SK-N-SH (cell line): ENCODE data around the gene ERAL1. TPM values are rescaled to one million over a fixed set of nuclear protein-coding genes. Genes with fewer than 3 reads are reported as not detected.

Experiments
- CTCF ChIA-PET: fragments of 300-600, 350-600 bp; formaldehyde crosslinking; extraction: SDS; loops from one replicate; lab custom pipeline; 2021; lab: Yijun Ruan, JAX
- POLR2A ChIA-PET: fragments of 350-600 bp; sonication (Branson Sonifier 250); formaldehyde crosslinking; extraction: SDS; loops from one replicate; lab custom pipeline; 2020; ENCODE audit warnings: antibody characterized with exemption, inconsistent platforms; lab: Yijun Ruan, JAX
- DNase-seq: peaks from one replicate; pipeline ENCODE4 v3.0.0; 2012
- H2AFZ ChIP-seq: fragments of 200-600 bp; sonication (generic); 2 replicates; pipeline ENCODE4 v1.8.1; 2016; ENCODE audit warnings: antibody characterized with exemption, mild to moderate bottlenecking, low read depth
- H3F3A ChIP-seq: fragments of 200-600 bp; sonication (generic); replicated peaks from 2 replicates; pipeline ENCODE3; 2016; ENCODE audit warnings: antibody characterized with exemption, mild to moderate bottlenecking; ENCODE audit not compliant: insufficient read depth
- H3K27ac ChIP-seq, 2 experiments: fragments of 200-500 bp in 1 of 2; fragments of 200-600 bp in 1 of 2; sonication (Bioruptor generic) in 1 of 2; sonication (generic), shearing (Covaris generic) in 1 of 2; 2 replicates each; pipeline versions ENCODE4 v1.5.1 to v1.6.1; 2014 to 2016; ENCODE audit warnings: low read depth in 2 of 2, inconsistent platforms in 1 of 2, low read length in 1 of 2, mild to moderate bottlenecking in 1 of 2, mixed read lengths in 1 of 2
- H3K27me3 ChIP-seq: fragments of 200-600 bp; sonication (generic), shearing (Covaris generic); 2 replicates; pipeline ENCODE4 v1.6.1; 2016; ENCODE audit warnings: mixed run types; ENCODE audit not compliant: insufficient read depth
- H3K36me3 ChIP-seq, 2 experiments: fragments of 200-500 bp in 1 of 2; fragments of 200-600 bp in 1 of 2; sonication (Bioruptor generic) in 1 of 2; sonication (generic) in 1 of 2; replicated peaks in 1 of 2; 2 replicates each; pipeline versions ENCODE3 to v1.5.1; 2014 to 2016; ENCODE audit warnings: low read length in 1 of 2, mild to moderate bottlenecking in 1 of 2; ENCODE audit not compliant: insufficient read depth in 2 of 2, control insufficient read depth in 1 of 2
- H3K4me1 ChIP-seq, 2 experiments: fragments of 200-500 bp in 1 of 2; fragments of 200-600 bp in 1 of 2; sonication (Bioruptor generic) in 1 of 2; sonication (generic), shearing (Covaris generic) in 1 of 2; 2 replicates each; pipeline versions ENCODE4 v1.5.1 to v1.6.1; 2014 to 2016; ENCODE audit warnings: low read depth in 1 of 2, low read length in 1 of 2, mixed run types in 1 of 2; ENCODE audit not compliant: insufficient read depth in 2 of 2, control insufficient read depth in 1 of 2
- H3K4me2 ChIP-seq: fragments of 200-600 bp; sonication (generic), shearing (Covaris generic); 2 replicates; pipeline ENCODE4 v1.6.1; 2017; ENCODE audit warnings: mixed run types
- H3K4me3 ChIP-seq, 2 experiments: fragments of 200-500 bp in 1 of 2; fragments of 200-600 bp in 1 of 2; sonication (Bioruptor generic) in 1 of 2; sonication (generic), shearing (Covaris generic) in 1 of 2; 2 replicates each; pipeline versions ENCODE4 v1.5.1 to v1.8.1; 2014 to 2016; ENCODE audit warnings: low read depth in 2 of 2, inconsistent platforms in 1 of 2, low read length in 1 of 2, mild to moderate bottlenecking in 1 of 2, mixed read lengths in 1 of 2, moderate library complexity in 1 of 2
- H3K79me2 ChIP-seq: fragments of 200-600 bp; sonication (generic); 2 replicates; pipeline ENCODE4 v1.8.1; 2017; ENCODE audit warnings: mild to moderate bottlenecking; ENCODE audit not compliant: insufficient read depth
- H3K9ac ChIP-seq: fragments of 200-600 bp; sonication (generic); 2 replicates; pipeline ENCODE4 v1.6.1; 2017; ENCODE audit warnings: mixed run types
- H3K9me2 ChIP-seq: fragments of 200-600 bp; sonication (generic); 2 replicates; pipeline ENCODE4 v1.6.1; 2017; ENCODE audit warnings: mixed run types
- H3K9me3 ChIP-seq: fragments of 200-600 bp; sonication (generic); 2 replicates; pipeline ENCODE4 v1.6.1; 2017; ENCODE audit warnings: mixed run types, mild to moderate bottlenecking, moderate library complexity
- H4K20me1 ChIP-seq: fragments of 200-600 bp; sonication (generic); 2 replicates; pipeline ENCODE4 v1.6.1; 2017; ENCODE audit warnings: mild to moderate bottlenecking, mixed run types; ENCODE audit not compliant: insufficient read depth
- CTCF ChIP-seq: fragments of 200-600 bp; sonication (generic); IDR thresholded peaks from 2 replicates; pipeline ENCODE4 v1.6.1; 2017; ENCODE audit warnings: antibody characterized with exemption, mild to moderate bottlenecking, moderate library complexity
- EP300 ChIP-seq, 2 experiments: IDR thresholded peaks; 2 replicates each; pipeline versions ENCODE4 v1.4.0 to v1.6.1; 2012; ENCODE audit warnings: borderline replicate concordance in 1 of 2, low read depth in 1 of 2, low read length in 1 of 2
- GABPA ChIP-seq: IDR thresholded peaks from 2 replicates; pipeline ENCODE4 v1.4.0; 2012; ENCODE audit warnings: low read depth, mild to moderate bottlenecking
- MAX ChIP-seq: IDR thresholded peaks from 2 replicates; pipeline ENCODE4 v1.4.0; 2012; ENCODE audit warnings: low read depth
- MEF2A ChIP-seq: IDR thresholded peaks from 2 replicates; pipeline ENCODE4 v1.4.0; 2012; ENCODE audit warnings: low read depth, borderline replicate concordance
- MXI1 ChIP-seq: IDR thresholded peaks from 2 replicates; pipeline ENCODE4 v1.6.1; 2012; ENCODE audit warnings: mild to moderate bottlenecking, low read depth, low read length, improper control_type of control experiment
- NFIC ChIP-seq: IDR thresholded peaks from 2 replicates; pipeline ENCODE4 v1.4.0; 2012; ENCODE audit warnings: borderline replicate concordance
- POLR2AphosphoS5 ChIP-seq: IDR thresholded peaks from 2 replicates; pipeline ENCODE4 v1.6.1; 2012; ENCODE audit warnings: low read depth, low read length
- RAD21 ChIP-seq: IDR thresholded peaks from 2 replicates; pipeline ENCODE4 v1.6.1; 2012; ENCODE audit warnings: mild to moderate bottlenecking, low read length
- YY1 ChIP-seq: IDR thresholded peaks from 2 replicates; pipeline ENCODE4 v1.4.0; 2012; ENCODE audit warnings: low read depth, mild to moderate bottlenecking
- WGBS: methylation state at CpG from one replicate; pipeline ENCODE4 v1.1.6; 2017; ENCODE audit warnings: low lambda C conversion rate; 5-methylcytosine and 5-hydroxymethylcytosine counted together
- polyA plus RNA-seq, 3 experiments: library from polyadenylated mRNA; depleted of rRNA; stranded (reverse); fragments of >200 nt; gene quantifications; 2 replicates each; pipeline ENCODE4 v1.2.3, GENCODE V29; 2012
- TF ChIP-seq, protein P1 (sequence below): IDR thresholded peaks from 2 replicates; pipeline ENCODE4; 2012

Gene ERAL1
- polyA plus RNA-seq, 1 of the 3 experiments (the other 2 are of a cell fraction) = 57.3 TPM

DNA sequence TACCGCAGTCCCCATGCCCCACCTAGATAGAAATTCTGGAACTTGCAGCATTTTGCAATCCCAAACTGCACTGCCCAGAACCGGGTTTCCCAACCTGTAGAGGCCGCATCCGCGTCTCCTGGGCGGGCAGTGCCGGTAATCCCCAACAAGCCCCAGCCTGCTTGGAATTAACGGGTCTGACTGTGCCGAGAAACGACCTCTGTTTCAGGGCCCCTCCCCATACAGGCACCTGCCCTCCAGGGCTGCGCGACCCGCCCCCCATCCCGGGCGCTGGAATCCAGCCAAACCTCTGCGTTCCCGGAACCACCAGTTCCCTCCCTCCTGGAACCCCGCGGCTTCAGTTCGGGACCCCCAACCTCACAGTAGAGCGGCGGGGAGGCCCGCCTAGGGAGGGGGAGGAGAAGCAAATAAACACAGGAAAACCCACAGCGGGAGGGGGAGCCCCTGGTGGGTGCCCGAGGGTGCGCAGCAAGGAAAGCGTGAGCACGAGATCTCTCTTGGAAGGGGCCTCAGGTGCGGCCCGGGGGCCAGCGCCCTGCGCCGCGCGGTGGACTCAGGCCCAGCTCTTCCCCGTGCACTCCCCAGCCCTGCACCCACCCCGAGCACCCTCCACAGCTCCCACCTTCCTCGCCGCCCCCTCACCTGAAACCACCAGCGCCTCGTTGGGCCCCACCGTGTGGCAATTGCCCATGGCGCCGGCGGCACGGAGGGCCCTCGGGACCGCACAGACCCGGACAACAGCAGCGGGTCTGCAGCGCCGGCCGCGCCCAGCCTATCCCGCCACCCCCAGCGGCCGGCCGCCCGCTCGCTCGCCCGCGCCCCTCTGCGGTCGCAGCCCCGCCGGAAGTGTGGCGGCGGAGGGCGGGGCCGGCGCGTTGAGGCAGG is 42.3 kb downstream of the ERAL1 start, which contains the start of gene FLOT2:
FLOT2 (minus strand) TSS at position 850 of the 885 bp plus-strand sequence; CDS start at position 691, 159 bp downstream.
- H3K9me3 ChIP-seq = no peaks in the 10 kb centered on the region
- H3K79me2 ChIP-seq = peaks cover 64% of the 10 kb centered on the region
- H3K4me2 ChIP-seq = peak within 1 kb of the TSS; percentile 99
- H3K9ac ChIP-seq = peak within 1 kb of the TSS; percentile 77
- WGBS = 1% methylated on average over 42 of the region's 73 CpGs
- no peaks in the 10 kb centered on the region for H3K27me3 ChIP-seq
- H3K4me1 ChIP-seq = peaks cover 18 to 22% of the 10 kb centered on the region in 2 experiments; a peak in 2 of 4 replicates
- H3F3A ChIP-seq = peaks cover 17% of the 10 kb centered on the region
- no peaks in the 10 kb centered on the region for H4K20me1 ChIP-seq
- POLR2A ChIA-PET = interaction anchor here (0.6 to 2.0 kb wide), 10 partner anchors 9 to 186 kb away, joined by 3 to 7 read pairs (median 4); partner anchors contain the start of genes FAM222B, PHF12 and PROCA1
- no peaks in the 10 kb centered on the region for H3K36me3 ChIP-seq
- no peaks in the 10 kb centered on the region for H3K9me2 ChIP-seq
- peak within 1 kb of the TSS; percentile 48 to 85; a peak in 3 of 4 replicates for H3K27ac ChIP-seq
- CTCF ChIA-PET = interaction anchor here (0.6 to 9.0 kb wide), 12 partner anchors 11 to 204 kb away, joined by 3 to 95 read pairs (median 6); partner anchors contain the start of genes FAM222B and TLCD1
- peak; percentile 92 for DNase-seq
- H3K4me3 ChIP-seq = peak within 1 kb of the TSS; percentile 76 to 98
- H2AFZ ChIP-seq = peak within 1 kb of the TSS; percentile 93
- peak; percentile 38 for TF ChIP-seq CTCF
- TF ChIP-seq MXI1 = peak; percentile 40
- TF ChIP-seq RAD21 = 0 out of 2 replicates have a peak, but pooled peaks have one; percentile 2
- TF ChIP-seq, protein P1, sequence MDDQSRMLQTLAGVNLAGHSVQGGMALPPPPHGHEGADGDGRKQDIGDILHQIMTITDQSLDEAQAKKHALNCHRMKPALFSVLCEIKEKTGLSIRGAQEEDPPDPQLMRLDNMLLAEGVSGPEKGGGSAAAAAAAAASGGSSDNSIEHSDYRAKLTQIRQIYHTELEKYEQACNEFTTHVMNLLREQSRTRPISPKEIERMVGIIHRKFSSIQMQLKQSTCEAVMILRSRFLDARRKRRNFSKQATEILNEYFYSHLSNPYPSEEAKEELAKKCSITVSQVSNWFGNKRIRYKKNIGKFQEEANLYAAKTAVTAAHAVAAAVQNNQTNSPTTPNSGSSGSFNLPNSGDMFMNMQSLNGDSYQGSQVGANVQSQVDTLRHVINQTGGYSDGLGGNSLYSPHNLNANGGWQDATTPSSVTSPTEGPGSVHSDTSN = no peak
- 0 out of 2 replicates have a peak, but pooled peaks have one; percentile 33 for TF ChIP-seq YY1
- TF ChIP-seq EP300 (IDR thresholded peaks at IDR 0.05; ENCODE audit: borderline replicate concordance in 1 of 2, low read depth in 1 of 2, low read length in 1 of 2) = no peak
- TF ChIP-seq POLR2AphosphoS5 = peak; percentile 59
- peak; percentile 51 for TF ChIP-seq GABPA
- TF ChIP-seq MAX = peak; percentile 26; the same call in 1 of the 2 replicates
- TF ChIP-seq MEF2A = no peak
- peak; percentile 78 for TF ChIP-seq NFIC
